Testis (tissue), 3 donors: ENCODE measurements around the gene FBN2. TPM values are rescaled to one million over a fixed set of nuclear protein-coding genes. Genes with fewer than 3 reads are reported as not detected.
"Not testable (repeated sequence)": the region's sequence is repeated elsewhere in the genome, so short reads cannot be mapped to it uniquely, and the experiment has no call there.

Experiments used
- DNase-seq: peaks from one replicate; pipeline ENCODE4 v3.0.0-alpha.2; 2019
- H3K27ac ChIP-seq, 2 donors: fragments of 200-600 bp; sonication (generic); one replicate each; pipeline ENCODE4 v1.5.1; 2019
- H3K27me3 ChIP-seq: fragments of 200-600 bp; sonication (generic); one replicate; pipeline ENCODE4 v1.5.1; 2019
- H3K36me3 ChIP-seq: fragments of 200-600 bp; sonication (generic); one replicate; pipeline ENCODE4 v1.5.1; 2017; ENCODE audit warnings: low read depth; ENCODE audit errors: missing control alignments
- H3K4me1 ChIP-seq: fragments of 200-600 bp; sonication (generic); one replicate; pipeline ENCODE4 v1.5.1; 2019
- H3K4me3 ChIP-seq, 2 donors: fragments of 200-600 bp; sonication (generic); one replicate each; pipeline ENCODE4 v1.5.1; 2017 to 2019
- H3K9me3 ChIP-seq: fragments of 200-600 bp; sonication (generic); one replicate; pipeline ENCODE4 v1.5.1; 2017
- CTCF ChIP-seq, 3 experiments: fragments of 450-650 bp in 2 of 3; fragments of 200-600 bp in 1 of 3; sonication (generic) in 1 of 3; IDR thresholded peaks; one replicate each; pipeline ENCODE4 v1.5.1; 2016 to 2019; ENCODE audit warnings: antibody characterized with exemption in 3 of 3, mild to moderate bottlenecking in 2 of 3, moderate library complexity in 1 of 3
- POLR2A ChIP-seq: fragments of 450-650 bp; IDR thresholded peaks from one replicate; pipeline ENCODE4 v1.6.1; 2017; ENCODE audit warnings: antibody characterized with exemption, mild to moderate bottlenecking, moderate library complexity
- WGBS, 2 donors: methylation state at CpG; one replicate each; pipeline ENCODE4 v1.1.5; 2018; 5-methylcytosine and 5-hydroxymethylcytosine counted together
- intact Hi-C: fragments of 100-400 bp; cut with DNase I; formaldehyde crosslinking; loops from one replicate; pipeline ENCODE4 v1.15.1; 2023; ENCODE audit warnings: low total_unique reads
- polyA plus RNA-seq: library from polyadenylated mRNA; stranded (reverse); fragments of 350-450 nt; fragmentation: Illumina TruSeq; extraction: RNeasy Lipid Tissue Mini Kit (QIAGEN cat#74804); gene quantifications from one replicate; pipeline ENCODE4 v1.2.3, GENCODE V29; 2014; ENCODE audit warnings: low read depth, low replicate concordance; ENCODE audit not compliant: insufficient read depth
- total RNA-seq, 2 donors: library from RNA; depleted of rRNA; stranded (reverse); fragments of >200 nt; gene quantifications; one replicate each; pipeline ENCODE4 v1.2.3, GENCODE V29; 2016

Gene FBN2
- total and polyA plus RNA-seq, 3 donors from 2014 or later, result 13.8 to 22.4 (median 17.5) TPM

GRCh38 chr5:128406803-128407202 is 131.2 kb downstream of the FBN2 start:
- Histone ChIP-seq H3K27me3 (no peaks in the 10 kb centered on the region), H3K36me3 (no peaks in the 10 kb centered on the region), H3K4me1 (no peaks in the 10 kb centered on the region), H3K9me3 (no peaks in the 10 kb centered on the region), H3K27ac (no peak overlapping the region), H3K4me3 (no peak overlapping the region)
- no peak for DNase-seq
- 70% methylated on average over 3 of the region's 3 CpGs for WGBS, 2 donors
- TF ChIP-seq CTCF (IDR thresholded peaks at IDR 0.05), result no peak
- TF ChIP-seq POLR2A, result no peak
- intact Hi-C loops, result no loop called here

GRCh38 chr5:128405159-128405558 is 132.9 kb downstream of the FBN2 start:
- no peak for TF ChIP-seq POLR2A
- TF ChIP-seq CTCF (IDR thresholded peaks at IDR 0.05), result no peak
- no peak for DNase-seq
- Histone ChIP-seq H3K27me3 (no peaks in the 10 kb centered on the region), H3K4me3 (no peak overlapping the region), H3K4me1 (no peaks in the 10 kb centered on the region), H3K27ac (no peak overlapping the region), H3K9me3 (no peaks in the 10 kb centered on the region), H3K36me3 (no peaks in the 10 kb centered on the region)
- intact Hi-C loops, result no loop called here
- WGBS, 2 donors, result 78 to 92% methylated on average over 2 of the region's 2 CpGs

- intact Hi-C loops, result no loop called here
- no peaks in the 10 kb centered on the region for H3K4me1 ChIP-seq
- DNase-seq, result no peak
- no peaks in the 10 kb centered on the region for H3K9me3 ChIP-seq
- no peak for TF ChIP-seq CTCF (IDR thresholded peaks at IDR 0.05)
- no peak for TF ChIP-seq POLR2A
- no peaks in the 10 kb centered on the region for H3K36me3 ChIP-seq
- no peak overlapping the region for H3K4me3 ChIP-seq
- H3K27me3 ChIP-seq, result no peaks in the 10 kb centered on the region
- WGBS, 2 donors, result 62 to 70% methylated on average over 4 of the region's 4 CpGs
- no peak overlapping the region for H3K27ac ChIP-seq
Observed at GRCh38 chr5:128403333-128403732, 134.7 kb downstream of the FBN2 start.

- WGBS, 2 donors, result 74 to 86% methylated on average over 2 of the region's 2 CpGs
- no peaks in the 10 kb centered on the region for H3K36me3 ChIP-seq
- H3K9me3 ChIP-seq, result no peaks in the 10 kb centered on the region
- DNase-seq, result no peak
- no peaks in the 10 kb centered on the region for H3K4me1 ChIP-seq
- TF ChIP-seq CTCF (IDR thresholded peaks at IDR 0.05) (no peak), POLR2A (no peak)
- H3K27me3 ChIP-seq, result no peaks in the 10 kb centered on the region
- H3K27ac ChIP-seq, result no peak overlapping the region
- intact Hi-C loops, result no loop called here
- no peak overlapping the region for H3K4me3 ChIP-seq
Observed at GRCh38 chr5:128402506-128402905, 135.5 kb downstream of the FBN2 start.

- DNase-seq, intact Hi-C loops, H3K4me1 ChIP-seq, H3K36me3 ChIP-seq, H3K4me3 ChIP-seq, H3K9me3 ChIP-seq, H3K27ac ChIP-seq, H3K27me3 ChIP-seq: not testable (repeated sequence)
- 91 to 97% methylated on average over 2 of the region's 2 CpGs for WGBS, 2 donors
Observed at GRCh38 chr5:128400766-128401165, 137.3 kb downstream of the FBN2 start.
